COLO668 (cell line): Measurements from ENCODE around the gene GTF2H4.
A peak's percentile ranks its signal among the peaks of the same experiment; 100 is the strongest.
"Not testable (repeated sequence)": the region's sequence is repeated elsewhere in the genome, so short reads cannot be mapped to it uniquely, and the experiment has no call there.

ENCODE experiments used
- DNase-seq: peaks from one replicate; lab custom pipeline; 2025; ENCODE audit not compliant: unreplicated experiment; lab: John Stamatoyannopoulos, UW

GTF2H4 gene

GRCh38 chr6:30893666-30894065 is 14.3 kb upstream of the GTF2H4 start:
- no peak for DNase-seq

- no peak for DNase-seq
These were observed 13.6 kb upstream of the GTF2H4 start for GRCh38 chr6:30894381-30894780.

DNA sequence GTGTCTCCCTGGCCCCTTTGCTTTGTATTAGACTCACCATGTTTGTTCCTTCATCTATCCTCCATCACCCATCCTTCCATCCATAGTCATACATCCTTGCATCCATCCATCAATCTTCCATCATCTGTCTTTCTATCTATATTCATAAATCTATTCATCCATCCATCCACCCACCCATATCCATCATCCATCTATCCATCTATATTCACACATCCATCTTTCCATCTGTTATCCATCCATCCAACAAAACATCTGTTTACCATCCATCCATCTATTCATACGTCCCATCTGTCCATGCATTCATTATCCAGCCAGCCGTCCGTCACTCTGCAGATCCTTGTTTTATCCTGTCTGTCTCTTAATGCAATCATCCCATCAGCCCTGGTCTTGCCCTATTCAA is 13.1 kb upstream of the GTF2H4 start:
- no peak for DNase-seq

DNA sequence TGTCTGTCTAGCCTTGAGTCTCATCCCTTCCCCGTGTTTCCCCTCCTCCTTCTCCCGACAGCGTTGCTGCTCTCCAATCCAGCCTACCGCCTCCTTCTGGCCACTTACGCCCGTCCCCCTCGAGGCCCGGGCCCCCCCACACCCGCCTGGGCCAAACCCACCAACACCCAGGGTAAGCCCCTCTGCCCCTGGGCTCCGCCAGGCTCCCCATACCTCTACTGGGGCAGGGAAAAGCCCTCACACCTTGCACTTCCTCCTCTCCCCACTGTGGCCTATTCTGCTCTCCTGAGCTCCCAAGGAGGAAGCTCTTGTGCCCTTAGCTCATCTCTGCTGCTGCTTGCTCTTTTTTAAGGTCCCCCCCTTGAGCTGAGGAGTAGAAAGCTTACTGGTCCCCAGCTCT is 12.7 kb upstream of the GTF2H4 start:
- DNase-seq, result no peak

GRCh38 chr6:30896541-30896940 is 11.5 kb upstream of the GTF2H4 start:
- DNase-seq, result no peak

- no peak for DNase-seq
These were observed 10.1 kb upstream of the GTF2H4 start for GRCh38 chr6:30897882-30898281.

- no peak for DNase-seq
These were observed 9.2 kb upstream of the GTF2H4 start for GRCh38 chr6:30898750-30899360.

DNA sequence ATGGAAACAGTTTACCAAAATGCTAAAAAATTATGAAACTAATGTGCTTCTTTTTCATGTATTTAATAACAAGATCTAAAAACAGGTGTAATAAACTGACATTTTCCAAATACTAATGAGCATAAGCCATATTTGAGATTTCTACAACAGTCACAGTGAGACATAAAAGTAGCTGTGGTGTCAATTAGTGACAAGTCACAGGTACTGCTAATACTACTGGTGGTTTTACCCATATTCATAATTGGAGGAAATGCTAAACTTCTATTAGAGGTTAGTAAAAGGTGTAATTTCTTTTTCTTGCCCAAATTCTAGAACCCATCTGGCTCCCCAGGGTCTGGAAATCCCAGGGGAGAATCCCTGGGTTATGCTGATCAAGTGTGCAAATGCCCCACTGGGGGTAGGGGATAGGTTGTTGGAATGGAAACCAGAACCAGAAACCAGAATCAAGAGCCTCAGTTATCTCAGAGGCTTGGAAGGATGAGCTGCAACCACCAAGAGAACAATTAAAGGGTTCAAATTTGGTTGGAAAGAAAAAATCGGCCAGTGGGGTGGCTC is 7.1 kb upstream of the GTF2H4 start:
- no peak for DNase-seq

GRCh38 chr6:30901436-30901835 is 6.6 kb upstream of the GTF2H4 start:
- no peak for DNase-seq

DNA sequence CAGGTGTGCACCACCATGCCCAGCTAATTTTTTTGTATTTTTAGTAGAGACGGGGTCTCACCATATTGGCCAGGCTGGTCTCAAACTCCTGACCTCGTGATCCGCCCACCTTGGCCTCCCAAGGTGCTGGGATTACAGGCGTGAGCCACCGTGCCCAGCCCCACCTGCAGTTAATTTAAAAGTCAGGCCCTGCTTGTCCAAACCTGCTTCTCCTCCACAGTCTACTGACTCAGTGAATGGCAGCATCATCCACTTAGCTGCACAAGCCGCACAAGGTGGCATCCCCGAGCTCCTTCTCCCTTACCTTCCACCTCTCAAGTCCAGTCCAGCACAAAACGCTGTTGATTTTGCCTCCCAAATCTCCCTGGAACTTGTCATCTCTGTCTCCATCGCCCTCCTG is 5.8 kb upstream of the GTF2H4 start:
- not testable (repeated sequence) for DNase-seq

GRCh38 chr6:30902709-30903108 is 5.3 kb upstream of the GTF2H4 start:
- DNase-seq, result no peak

DNA sequence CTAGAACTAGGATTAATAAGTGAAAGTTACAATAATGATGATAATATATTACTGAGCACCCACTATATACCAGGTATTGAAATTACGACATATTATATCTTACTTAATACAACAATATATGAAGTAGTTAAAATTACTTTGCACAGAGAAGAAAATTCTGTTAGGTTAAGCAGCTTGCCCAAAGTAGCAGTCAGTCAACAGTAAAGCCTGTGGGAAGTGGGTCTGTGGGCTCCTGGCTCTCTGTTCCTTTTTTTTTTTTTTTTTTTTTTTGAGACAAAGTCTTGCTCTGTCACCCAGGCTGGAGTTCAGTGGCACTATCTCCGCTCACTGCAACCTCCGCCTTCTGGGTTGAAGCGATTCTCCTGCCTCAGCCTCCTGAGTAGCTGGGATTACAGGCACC is 4.8 kb upstream of the GTF2H4 start:
- no peak for DNase-seq

- DNase-seq, result not testable (repeated sequence)
These were observed 683 bp upstream of the GTF2H4 start for GRCh38 chr6:30907290-30907757.

GRCh38 chr6:30908700-30909099 is 693 bp downstream of the GTF2H4 start:
- DNase-seq, result no peak

DNA sequence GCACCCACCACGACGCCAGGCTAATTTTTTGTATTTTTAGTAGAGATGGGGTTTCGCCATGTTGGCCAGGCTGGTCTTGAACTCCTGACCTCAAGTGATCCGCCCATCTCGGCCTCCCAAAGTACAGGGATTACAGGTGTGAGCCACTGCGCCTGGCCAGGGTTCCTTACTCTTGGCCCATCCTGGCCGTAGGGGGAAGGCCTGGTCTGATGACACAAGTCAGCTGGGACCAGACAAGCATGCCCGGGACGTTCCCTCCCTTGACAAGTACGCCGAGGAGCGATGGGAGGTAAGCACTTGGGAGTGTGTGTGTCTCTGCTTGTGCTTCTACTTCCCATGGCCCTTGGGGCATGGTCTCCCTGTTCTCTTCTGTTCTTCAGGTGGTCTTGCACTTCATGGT is 2.5 kb downstream of the GTF2H4 start:
- not testable (repeated sequence) for DNase-seq

DNA sequence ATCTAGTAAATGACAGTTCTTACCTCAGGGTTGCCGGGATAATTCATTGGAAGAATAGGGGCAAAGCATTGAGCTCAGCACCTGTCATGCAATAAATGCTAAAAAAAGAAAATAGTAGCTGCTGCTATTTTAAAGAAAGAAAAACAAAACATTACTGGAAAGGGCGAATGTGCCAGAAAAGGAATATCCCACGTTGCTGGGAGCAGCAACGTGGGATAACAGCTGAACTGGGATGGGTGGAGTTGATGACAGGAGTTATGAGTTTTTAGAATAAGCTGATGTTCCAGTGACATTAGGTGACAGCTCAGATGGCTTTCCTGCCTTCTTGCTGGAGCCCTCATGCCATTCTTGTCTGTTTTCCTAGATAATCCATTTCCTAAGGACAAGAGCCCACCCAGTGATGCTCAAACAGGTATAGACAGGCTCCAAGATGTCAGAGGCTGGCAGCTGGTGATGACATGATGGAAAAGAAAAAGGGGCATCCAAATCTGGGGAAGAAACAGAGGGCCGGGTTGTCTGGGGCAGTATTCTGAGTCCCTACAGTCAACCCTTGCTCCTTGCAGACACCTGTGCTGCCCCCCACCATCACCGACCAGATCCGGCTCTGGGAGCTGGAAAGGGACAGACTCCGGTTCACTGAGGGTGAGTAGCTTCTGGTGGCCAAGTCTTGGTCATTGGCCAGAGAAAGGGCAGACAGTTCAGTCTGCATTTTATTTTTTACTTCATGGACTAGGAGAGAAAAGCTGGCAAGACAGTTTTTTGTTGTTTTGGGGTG is 4.9 kb downstream of the GTF2H4 start:
- no peak for DNase-seq

DNA sequence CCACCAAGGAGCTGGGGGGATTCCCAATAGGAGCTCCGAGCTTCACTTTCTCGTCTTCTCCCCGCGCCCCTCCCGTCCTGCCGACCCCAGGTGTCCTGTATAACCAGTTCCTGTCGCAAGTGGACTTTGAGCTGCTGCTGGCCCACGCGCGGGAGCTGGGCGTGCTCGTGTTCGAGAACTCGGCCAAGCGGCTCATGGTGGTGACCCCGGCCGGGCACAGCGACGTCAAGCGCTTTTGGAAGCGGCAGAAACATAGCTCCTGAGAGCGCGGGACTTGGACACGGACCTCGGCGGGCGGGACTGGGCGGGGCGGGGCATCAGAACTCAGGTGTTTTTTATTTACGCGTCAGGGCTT is 5.7 kb downstream of the GTF2H4 start:
- DNase-seq, result no peak

DNA sequence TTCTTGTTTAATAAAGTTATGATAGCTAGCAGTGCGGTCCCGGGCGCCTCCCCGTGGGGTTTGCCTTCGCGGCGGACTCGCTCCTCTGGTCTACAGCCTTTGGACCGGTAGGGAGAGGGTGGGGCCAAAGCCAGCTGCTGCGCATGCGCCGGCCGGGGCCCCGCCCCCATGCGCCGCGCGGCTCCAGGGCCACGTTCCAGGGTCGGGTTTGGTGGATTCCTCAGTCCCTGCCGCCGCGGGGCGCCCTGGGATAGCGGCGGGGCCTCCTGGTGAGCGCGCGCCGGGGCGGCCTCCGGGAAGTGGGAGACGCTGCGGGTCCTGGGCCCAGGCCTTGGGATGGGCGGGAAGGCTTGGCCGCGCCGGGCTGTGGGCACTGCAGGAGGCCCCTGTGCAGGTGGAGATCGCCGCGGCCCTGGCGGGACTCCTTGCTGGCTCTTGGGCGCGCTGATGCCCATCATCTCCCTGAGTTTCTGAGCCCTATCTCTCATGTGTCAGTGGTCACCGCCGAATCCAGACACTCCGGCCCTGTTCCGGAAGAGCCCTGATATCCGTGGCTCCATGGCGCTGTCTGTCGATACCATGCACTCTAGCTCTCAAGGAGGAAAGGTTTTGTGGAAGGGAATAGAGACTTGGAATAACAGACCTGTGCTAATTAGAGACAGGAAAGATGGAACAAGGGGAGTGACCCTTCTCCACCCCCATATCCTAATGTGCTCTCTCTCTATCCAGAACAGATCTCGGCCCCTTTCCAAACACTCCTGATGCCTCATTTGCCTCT is 6.3 kb downstream of the GTF2H4 start, which contains the start of gene VARS2:
Gene VARS2 (plus strand): TSS at position 163 of the 778 bp plus-strand sequence. CDS start 599 bp downstream, at position 762.
- peak; percentile 90 for DNase-seq

GRCh38 chr6:30914854-30915590 is 7.0 kb downstream of the GTF2H4 start:
- DNase-seq, result peak; percentile 9

DNA sequence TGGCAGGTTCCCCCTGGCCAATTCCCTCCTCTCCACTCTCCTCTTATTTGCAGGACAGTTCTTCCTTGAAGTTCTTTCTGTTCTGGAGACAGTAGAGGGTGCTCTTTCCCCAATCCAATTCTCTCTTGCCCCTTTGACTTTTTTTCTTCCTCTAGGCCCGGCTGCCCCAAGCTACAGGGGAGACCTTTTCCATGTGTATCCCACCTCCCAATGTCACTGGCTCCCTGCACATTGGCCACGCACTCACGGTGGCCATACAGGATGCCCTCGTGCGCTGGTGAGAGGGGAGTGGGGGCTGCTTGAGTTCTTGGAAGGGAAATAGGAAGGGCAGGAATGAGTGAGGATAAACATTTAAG is 7.6 kb downstream of the GTF2H4 start:
- DNase-seq, result peak; percentile 4

DNA sequence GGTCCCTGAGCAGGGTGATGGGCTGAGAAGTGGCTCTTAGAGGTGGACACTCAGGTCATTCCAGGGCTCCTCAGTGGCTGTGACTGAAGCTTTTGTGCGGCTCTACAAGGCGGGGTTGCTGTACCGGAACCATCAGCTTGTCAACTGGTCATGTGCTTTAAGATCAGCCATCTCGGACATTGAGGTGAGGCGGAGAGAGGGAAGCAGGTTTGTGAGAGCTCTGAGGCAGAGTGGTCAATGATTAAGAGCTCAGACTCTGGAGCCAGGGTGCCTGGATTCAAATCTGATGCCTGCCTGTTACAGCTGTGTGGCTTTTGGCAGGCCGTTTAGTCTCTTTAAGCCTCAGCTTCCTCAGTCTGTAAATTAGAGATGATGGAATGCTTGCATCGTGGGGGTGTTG is 9.0 kb downstream of the GTF2H4 start:
- DNase-seq, result no peak
